Left lung (tissue), 10 donors: ENCODE measurements around the gene CUTC. TPM values are rescaled to one million over a fixed set of nuclear protein-coding genes. Genes with fewer than 3 reads are reported as not detected.

Experiments
- ATAC-seq: fragments of 200-7000 bp; cut with Tn5 transposase; one replicate; pipeline ENCODE4 v1.9.1; 2020; ENCODE audit warnings: moderate library complexity
- DNase-seq, 4 donors: peaks; one replicate each; pipeline ENCODE4 v3.0.0-alpha.2; 2013 to 2020
- H3K27ac ChIP-seq, 2 donors: fragments of 200-600 bp; sonication (generic) in 1 of 2; one replicate each; pipeline versions ENCODE4 v1.5.0 to v1.8.0; 2020 to 2021
- H3K27me3 ChIP-seq, 2 donors: fragments of 200-600 bp; sonication (generic) in 1 of 2; one replicate each; pipeline versions ENCODE4 v1.5.0 to v1.8.0; 2020 to 2021
- H3K36me3 ChIP-seq, 2 donors: fragments of 200-600 bp; sonication (generic) in 1 of 2; one replicate each; pipeline versions ENCODE4 v1.5.0 to v1.8.0; 2020 to 2021
- H3K4me1 ChIP-seq, 2 donors: fragments of 200-600 bp; one replicate each; pipeline ENCODE4 v1.8.0; 2021
- H3K4me3 ChIP-seq, 2 donors: fragments of 200-600 bp; sonication (generic) in 1 of 2; one replicate each; pipeline versions ENCODE4 v1.5.0 to v1.8.0; 2020 to 2021; ENCODE audit warnings: mild to moderate bottlenecking in 1 of 2
- H3K9me3 ChIP-seq, 2 donors: fragments of 200-600 bp; sonication (generic) in 1 of 2; one replicate each; pipeline versions ENCODE4 v1.5.0 to v1.8.0; 2020 to 2021
- intact Hi-C, 2 donors: fragments of 100-400 bp; cut with DNase I; formaldehyde crosslinking; loops; one replicate each; pipeline versions ENCODE4 v1.11.2 to v1.14.2; 2022
- polyA plus RNA-seq, 6 donors: library from polyadenylated mRNA; unstranded; fragments of 120-200 nt; gene quantifications; one replicate each; pipeline ENCODE4 v1.2.1, GENCODE V29; 2013; ENCODE audit not compliant: insufficient read length in 6 of 6
- total RNA-seq, 2 donors: library from RNA; stranded (reverse); fragmentation: NEBNext Ultra II Directional; extraction: Animal tissue kit (Norgen Biotek cat#: 25700); gene quantifications; one replicate each; pipeline ENCODE4 v1.2.1, GENCODE V29; 2021
- TF ChIP-seq, protein P1 (sequence below), 2 donors: fragments of 200-600 bp; sonication (generic) in 1 of 2; IDR thresholded peaks; one replicate each; pipeline versions ENCODE4 v1.5.0 to v1.8.0; 2021; ENCODE audit warnings: antibody characterized with exemption in 2 of 2
- donor health status: DM: no; HTN: yes; CAD: no.
- donor health status: DM: no; HTN: no; CAD: no.

CUTC gene
- total and polyA plus RNA-seq, 8 donors: 12.3 to 28.4 (median 22.4) TPM

DNA sequence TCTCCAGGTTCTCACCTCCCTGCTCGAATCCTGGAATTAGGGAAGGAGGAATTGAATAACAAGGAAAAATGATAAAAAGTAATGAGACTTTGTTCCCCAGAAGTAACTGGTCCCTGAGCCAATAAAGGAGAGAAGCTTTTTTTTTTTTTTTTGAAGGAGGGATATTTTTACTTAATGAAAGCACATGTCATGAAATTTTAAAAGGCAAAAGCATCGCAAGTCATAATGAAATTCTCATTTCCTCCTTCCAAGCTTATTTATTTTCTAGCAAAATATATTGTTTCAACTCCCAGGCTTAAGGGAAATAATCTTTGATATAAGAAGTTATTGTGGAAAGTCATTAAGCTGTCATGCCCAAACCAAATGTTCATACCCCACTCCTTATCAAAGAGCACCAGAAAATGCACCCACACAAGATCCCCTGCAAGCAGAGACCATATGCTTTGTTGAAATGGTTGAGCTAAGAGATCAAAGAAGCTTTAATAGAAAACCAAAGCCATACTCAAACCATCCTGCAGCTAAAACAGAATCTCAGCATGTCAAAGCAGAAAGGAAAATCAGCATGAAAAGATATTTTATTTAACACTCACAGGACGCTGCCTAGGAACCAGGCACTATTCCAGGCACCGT lies 33.8 kb downstream of the CUTC start:
- ATAC-seq: no peak
- no peak overlapping the region for H3K4me3 ChIP-seq
- TF ChIP-seq, protein P1, sequence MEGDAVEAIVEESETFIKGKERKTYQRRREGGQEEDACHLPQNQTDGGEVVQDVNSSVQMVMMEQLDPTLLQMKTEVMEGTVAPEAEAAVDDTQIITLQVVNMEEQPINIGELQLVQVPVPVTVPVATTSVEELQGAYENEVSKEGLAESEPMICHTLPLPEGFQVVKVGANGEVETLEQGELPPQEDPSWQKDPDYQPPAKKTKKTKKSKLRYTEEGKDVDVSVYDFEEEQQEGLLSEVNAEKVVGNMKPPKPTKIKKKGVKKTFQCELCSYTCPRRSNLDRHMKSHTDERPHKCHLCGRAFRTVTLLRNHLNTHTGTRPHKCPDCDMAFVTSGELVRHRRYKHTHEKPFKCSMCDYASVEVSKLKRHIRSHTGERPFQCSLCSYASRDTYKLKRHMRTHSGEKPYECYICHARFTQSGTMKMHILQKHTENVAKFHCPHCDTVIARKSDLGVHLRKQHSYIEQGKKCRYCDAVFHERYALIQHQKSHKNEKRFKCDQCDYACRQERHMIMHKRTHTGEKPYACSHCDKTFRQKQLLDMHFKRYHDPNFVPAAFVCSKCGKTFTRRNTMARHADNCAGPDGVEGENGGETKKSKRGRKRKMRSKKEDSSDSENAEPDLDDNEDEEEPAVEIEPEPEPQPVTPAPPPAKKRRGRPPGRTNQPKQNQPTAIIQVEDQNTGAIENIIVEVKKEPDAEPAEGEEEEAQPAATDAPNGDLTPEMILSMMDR (IDR thresholded peaks at IDR 0.05): no peak
- intact Hi-C loops: no loop called here
- peaks cover 0 to 4% of the 10 kb centered on the region in 2 donors for H3K36me3 ChIP-seq
- H3K9me3 ChIP-seq: no peaks in the 10 kb centered on the region
- no peak for DNase-seq
- peaks cover 0 to 5% of the 10 kb centered on the region in 2 donors for H3K4me1 ChIP-seq
- H3K27me3 ChIP-seq: no peaks in the 10 kb centered on the region
- no peak overlapping the region for H3K27ac ChIP-seq

DNA sequence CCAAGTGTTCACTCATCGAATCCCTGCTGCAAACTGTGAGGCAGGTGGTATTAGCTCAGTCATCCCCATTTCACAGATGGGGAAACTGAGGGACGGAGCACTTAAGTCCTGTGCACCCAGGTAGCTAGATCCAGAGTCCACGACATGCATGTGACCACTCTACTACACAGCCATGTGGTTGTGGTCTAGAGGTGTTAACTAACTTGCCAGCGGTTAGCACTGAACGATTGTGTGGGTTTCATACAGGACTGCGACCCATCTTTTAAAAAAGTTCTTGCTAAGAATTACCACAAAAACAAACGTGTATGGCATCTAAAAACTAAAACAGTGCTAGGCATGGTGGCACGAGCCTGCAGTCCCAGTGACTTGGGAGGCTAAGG lies 34.3 kb downstream of the CUTC start:
- TF ChIP-seq, protein P1 (IDR thresholded peaks at IDR 0.05): no peak
- no peaks in the 10 kb centered on the region for H3K9me3 ChIP-seq
- peaks cover 0 to 5% of the 10 kb centered on the region in 2 donors for H3K4me1 ChIP-seq
- H3K27me3 ChIP-seq: no peaks in the 10 kb centered on the region
- DNase-seq (no peak), ATAC-seq (no peak)
- H3K36me3 ChIP-seq: no peaks in the 10 kb centered on the region
- no peak overlapping the region for H3K27ac ChIP-seq
- intact Hi-C loops: no loop called here
- H3K4me3 ChIP-seq: no peak overlapping the region

DNA sequence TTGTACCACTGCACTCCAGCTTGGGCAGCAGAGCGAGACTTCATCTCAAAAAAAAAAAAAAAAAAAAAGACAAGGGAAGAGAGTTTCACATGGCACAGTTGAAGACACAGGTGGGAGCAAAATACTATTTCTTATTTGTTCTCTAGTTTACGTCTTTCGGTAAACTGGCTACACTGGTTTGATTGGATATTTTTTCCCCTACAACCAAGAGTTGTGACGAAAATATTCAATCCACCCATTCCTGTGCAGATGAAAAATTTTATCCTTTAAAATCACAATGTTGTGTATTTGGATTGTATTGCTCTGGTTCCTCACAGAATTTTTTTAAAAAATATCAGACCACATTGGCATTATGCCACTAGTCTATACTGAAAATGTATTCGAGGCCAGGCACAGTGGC lies 35.9 kb downstream of the CUTC start:
- TF ChIP-seq, protein P1 (IDR thresholded peaks at IDR 0.05): no peak
- DNase-seq: no peak
- no peaks in the 10 kb centered on the region for H3K9me3 ChIP-seq
- intact Hi-C loops: no loop called here
- ATAC-seq: no peak
- H3K27me3 ChIP-seq: no peaks in the 10 kb centered on the region
- no peaks in the 10 kb centered on the region for H3K36me3 ChIP-seq
- no peak overlapping the region for H3K27ac ChIP-seq
- H3K4me3 ChIP-seq: no peak overlapping the region
- H3K4me1 ChIP-seq: peaks cover 0 to 5% of the 10 kb centered on the region in 2 donors

DNA sequence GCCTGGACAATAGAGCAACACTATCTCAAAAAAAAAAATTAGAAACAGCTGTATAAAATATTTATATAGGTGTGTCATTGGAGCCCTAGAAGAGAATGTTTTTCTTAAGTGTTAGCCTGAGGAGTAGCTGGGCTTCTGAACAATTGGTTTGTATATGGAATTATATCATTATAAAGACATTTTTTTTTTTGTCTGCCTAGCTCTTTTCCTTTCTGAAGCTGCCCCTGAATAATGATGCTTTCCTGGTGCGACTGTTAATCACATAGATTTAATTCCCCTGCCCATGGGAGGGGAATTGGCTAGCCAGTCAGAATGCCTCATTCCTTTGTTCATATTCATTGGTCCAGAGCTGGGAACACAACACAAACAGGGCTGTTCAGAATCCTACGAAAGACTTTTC lies 36.5 kb downstream of the CUTC start:
- H3K27me3 ChIP-seq: no peaks in the 10 kb centered on the region
- no peaks in the 10 kb centered on the region for H3K36me3 ChIP-seq
- peaks cover 0 to under 1% of the 10 kb centered on the region in 2 donors for H3K4me1 ChIP-seq
- H3K4me3 ChIP-seq: no peak overlapping the region
- TF ChIP-seq, protein P1 (IDR thresholded peaks at IDR 0.05): no peak
- no peaks in the 10 kb centered on the region for H3K9me3 ChIP-seq
- ATAC-seq (no peak), DNase-seq (no peak)
- intact Hi-C loops: no loop called here
- no peak overlapping the region for H3K27ac ChIP-seq

DNA sequence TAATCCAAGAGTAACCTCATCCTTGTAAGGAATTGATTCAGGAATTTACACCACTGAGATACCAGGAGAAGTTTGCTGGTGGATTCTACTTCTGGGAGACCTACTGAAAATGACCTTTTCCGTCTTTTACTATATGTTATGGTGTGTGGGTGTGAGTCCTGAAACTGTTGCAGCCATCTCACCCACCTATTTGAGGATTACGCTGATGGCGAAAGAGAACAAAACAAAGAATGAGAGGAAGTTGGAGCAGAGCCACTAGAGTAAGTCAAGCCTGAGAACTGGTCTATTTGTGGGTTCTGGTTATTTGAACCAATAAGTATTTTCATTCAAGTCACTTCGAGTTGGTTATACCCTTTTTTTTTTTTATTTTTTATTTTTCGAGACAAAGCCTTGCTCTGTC lies 37.7 kb downstream of the CUTC start:
- intact Hi-C loops: no loop called here
- DNase-seq (no peak), ATAC-seq (no peak)
- Histone ChIP-seq H3K4me1 (no peaks in the 10 kb centered on the region), H3K9me3 (no peaks in the 10 kb centered on the region), H3K36me3 (no peaks in the 10 kb centered on the region), H3K4me3 (no peak overlapping the region), H3K27ac (no peak overlapping the region), H3K27me3 (no peaks in the 10 kb centered on the region)
- TF ChIP-seq, protein P1 (IDR thresholded peaks at IDR 0.05): no peak
